ENCODE data around the gene TMEM63B.

- no peak for TF ChIP-seq TAF1 (IDR thresholded peaks at IDR 0.05; ENCODE audit: low read depth)
- TF ChIP-seq NFIC (IDR thresholded peaks at IDR 0.05), result no peak
Measured at GRCh38 chr6:44087623-44088022, 39.7 kb upstream of the TMEM63B start.
